B cell (primary cell): ENCODE results near the gene BLOC1S1. TPM values are rescaled to one million over a fixed set of nuclear protein-coding genes. Genes with fewer than 3 reads are reported as not detected.

Experiments used
- ATAC-seq: fragments of 200-7000 bp; cut with Tn5 transposase; one replicate; pipeline ENCODE4 v1.10.0; 2021; ENCODE audit warnings: low read depth, mild to moderate bottlenecking, moderate number of reproducible peaks, moderate library complexity
- CTCF ChIA-PET: fragments of 350-600 bp; sonication (Branson Sonifier 250); formaldehyde crosslinking; loops from one replicate; lab custom pipeline; 2021; ENCODE audit warnings: antibody characterized with exemption, inconsistent platforms; lab: Charles Lee
- POLR2A ChIA-PET: fragments of 350-600 bp; sonication (Branson Sonifier 250); formaldehyde crosslinking; loops from one replicate; lab custom pipeline; 2021; ENCODE audit warnings: antibody characterized with exemption; lab: Charles Lee
- DNase-seq: peaks from one replicate; pipeline ENCODE4 v3.0.0; 2013
- H2AFZ ChIP-seq: 2 replicates; pipeline ENCODE4 v1.6.1; 2012; ENCODE audit warnings: mild to moderate bottlenecking, low read depth, low read length; ENCODE audit not compliant: insufficient read depth, poor library complexity, severe bottlenecking
- H3K27ac ChIP-seq, 2 donors: 1 replicate in 1 of 2; 2 replicates in 1 of 2; pipeline ENCODE4 v1.5.1; 2012 to 2013; ENCODE audit warnings: low read length in 2 of 2, mild to moderate bottlenecking in 2 of 2, moderate library complexity in 1 of 2
- H3K27me3 ChIP-seq, 4 experiments: fragments of 200-600 bp in 1 of 4; sonication (generic) in 1 of 4; replicated peaks in 1 of 4; 1 replicate in 2 of 4; 2 replicates in 2 of 4; pipeline versions ENCODE4 v1.6.1 to v1.7.0; 2013 to 2016; ENCODE audit warnings: low read length in 3 of 4, mild to moderate bottlenecking in 2 of 4, mixed read lengths in 1 of 4, moderate library complexity in 1 of 4; ENCODE audit not compliant: insufficient read depth in 4 of 4, control insufficient read depth in 3 of 4; ENCODE audit errors: control extremely low read depth in 1 of 4
- H3K36me3 ChIP-seq, 2 experiments: replicated peaks in 1 of 2; 1 replicate in 1 of 2; 2 replicates in 1 of 2; pipeline versions ENCODE4 v1.6.1 to v1.7.1; 2013; ENCODE audit warnings: low read length in 1 of 2; ENCODE audit not compliant: insufficient read depth in 2 of 2, control insufficient read depth in 1 of 2; ENCODE audit errors: control extremely low read depth in 1 of 2, extremely low read depth in 1 of 2
- H3K4me1 ChIP-seq, 2 donors: fragments of 200-600 bp in 1 of 2; sonication (generic) in 1 of 2; 1 replicate in 1 of 2; 2 replicates in 1 of 2; pipeline versions ENCODE4 v1.5.1 to v1.6.1; 2013 to 2017; ENCODE audit warnings: low read length in 2 of 2; ENCODE audit not compliant: control insufficient read depth in 2 of 2, insufficient read depth in 2 of 2
- H3K4me2 ChIP-seq: replicated peaks from 2 replicates; pipeline ENCODE3; 2012; ENCODE audit warnings: mild to moderate bottlenecking, low read depth, low read length; ENCODE audit not compliant: poor library complexity, severe bottlenecking
- H3K4me3 ChIP-seq, 5 experiments: fragments of 200-600 bp in 1 of 5; sonication (generic) in 1 of 5; 1 replicate in 3 of 5; 2 replicates in 2 of 5; pipeline versions ENCODE4 v1.5.1 to v1.7.0; 2011 to 2016; ENCODE audit warnings: low read length in 4 of 5, mild to moderate bottlenecking in 4 of 5, low read depth in 2 of 5, control low read depth in 1 of 5, moderate library complexity in 1 of 5; ENCODE audit not compliant: insufficient read depth in 1 of 5; ENCODE audit errors: control extremely low read depth in 1 of 5, extremely low read depth in 1 of 5
- H3K79me2 ChIP-seq: fragments of 200-600 bp; sonication (generic); one replicate; pipeline ENCODE4 v1.6.0; 2016; ENCODE audit warnings: low read length; ENCODE audit not compliant: control insufficient read depth, insufficient read depth
- H3K9ac ChIP-seq: fragments of 200-600 bp; sonication (generic); 2 replicates; pipeline ENCODE4 v1.6.1; 2017; ENCODE audit warnings: mild to moderate bottlenecking, low read length, moderate library complexity
- H3K9me3 ChIP-seq, 3 donors: one replicate each; pipeline versions ENCODE4 v1.6.1 to v1.7.1; 2013; ENCODE audit warnings: low read length in 2 of 3; ENCODE audit not compliant: control insufficient read depth in 2 of 3, insufficient read depth in 1 of 3; ENCODE audit errors: control extremely low read depth in 1 of 3
- H4K20me1 ChIP-seq: 2 replicates; pipeline ENCODE4 v1.6.0; 2012; ENCODE audit warnings: mild to moderate bottlenecking, low read length; ENCODE audit not compliant: insufficient read depth, control insufficient read depth, poor library complexity, severe bottlenecking
- H3K27ac Mint-ChIP-seq: one replicate; pipeline ENCODE4 v1.8.0; 2021; ENCODE audit warnings: mixed read lengths
- H3K27me3 Mint-ChIP-seq: one replicate; pipeline ENCODE4 v1.8.0; 2021; ENCODE audit warnings: mixed read lengths
- H3K4me1 Mint-ChIP-seq: one replicate; pipeline ENCODE4 v1.8.0; 2021; ENCODE audit warnings: mixed read lengths
- H3K4me3 Mint-ChIP-seq: one replicate; pipeline ENCODE4 v1.8.0; 2021; ENCODE audit warnings: mixed read lengths
- H3K9me3 Mint-ChIP-seq: one replicate; pipeline ENCODE4 v1.8.0; 2022; ENCODE audit warnings: mixed read lengths; ENCODE audit not compliant: insufficient read depth
- EZH2 ChIP-seq: IDR thresholded peaks from 2 replicates; pipeline ENCODE4 v1.6.1; 2012; ENCODE audit warnings: borderline replicate concordance, low read depth, mild to moderate bottlenecking, moderate library complexity, low read length; ENCODE audit not compliant: insufficient read depth, poor library complexity, severe bottlenecking
- WGBS: methylation state at CpG from one replicate; pipeline ENCODE4 v1.1.5; 2013; ENCODE audit warnings: missing lambda C conversion rate; ENCODE audit not compliant: insufficient coverage; 5-methylcytosine and 5-hydroxymethylcytosine counted together
- intact Hi-C: fragments of 100-400 bp; cut with micrococcal nuclease; formaldehyde crosslinking; loops from one replicate; pipeline ENCODE4 v1.10.0; 2022
- polyA plus RNA-seq: library from polyadenylated mRNA; depleted of rRNA; stranded (reverse); fragments of >200 nt; gene quantifications from 2 replicates; pipeline ENCODE4 v1.2.3, GENCODE V29; 2012
- total RNA-seq, 2 donors: library from RNA; stranded (reverse); fragments of 120-200 nt in 1 of 2; gene quantifications; 1 replicate in 1 of 2; 2 replicates in 1 of 2; pipeline versions ENCODE4 v1.2.3 to v1.2.4, GENCODE V29; 2013 to 2022
- TF ChIP-seq, protein P1 (sequence below): fragments of 200-600 bp; IDR thresholded peaks from one replicate; pipeline ENCODE4 v1.8.0; 2022; ENCODE audit warnings: antibody characterized with exemption, mild to moderate bottlenecking

The BLOC1S1 gene
- total and polyA plus RNA-seq, 2 donors (not counting 1 experiment from before 2014, with no cell fraction given): 71.1 to 229 TPM

DNA sequence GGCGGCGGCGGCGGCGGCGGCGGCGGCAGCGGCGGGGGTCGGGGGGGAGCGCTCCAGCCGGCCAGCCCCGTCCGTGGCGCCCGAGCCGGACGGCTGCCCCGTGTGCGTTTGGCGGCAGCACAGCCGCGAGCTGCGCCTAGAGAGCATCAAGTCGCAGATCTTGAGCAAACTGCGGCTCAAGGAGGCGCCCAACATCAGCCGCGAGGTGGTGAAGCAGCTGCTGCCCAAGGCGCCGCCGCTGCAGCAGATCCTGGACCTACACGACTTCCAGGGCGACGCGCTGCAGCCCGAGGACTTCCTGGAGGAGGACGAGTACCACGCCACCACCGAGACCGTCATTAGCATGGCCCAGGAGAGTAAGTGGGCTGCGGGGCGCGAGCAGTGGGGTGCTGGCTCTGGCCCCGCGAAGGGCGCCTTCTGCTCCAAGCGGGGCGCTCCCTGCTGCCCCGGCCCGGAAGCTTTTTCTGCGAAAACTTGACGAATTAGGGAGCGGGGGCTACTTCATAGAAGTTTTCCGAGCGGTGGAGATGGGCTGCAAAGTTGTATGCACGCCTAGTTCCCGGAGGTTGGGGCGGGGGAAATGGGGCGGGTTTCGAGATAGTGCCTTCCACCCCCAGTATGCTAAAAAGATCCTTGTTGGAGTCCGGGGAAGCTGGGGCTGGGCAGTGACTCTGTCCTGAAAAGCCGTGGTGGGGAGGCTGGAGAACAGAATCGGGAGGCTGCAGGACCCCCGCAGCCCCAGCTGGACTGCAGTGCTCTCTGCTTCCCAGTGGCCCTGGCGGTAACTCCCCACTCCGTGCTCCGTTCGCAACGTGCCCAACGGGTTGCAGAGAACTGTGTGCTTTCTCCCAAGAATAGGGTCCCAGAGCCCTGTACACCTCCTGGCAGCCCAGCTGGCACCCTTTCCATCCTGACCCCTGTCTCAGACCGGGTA, 27.8 kb downstream of the BLOC1S1 start:
- DNase-seq (peak; percentile 71), ATAC-seq (peak; percentile 44)
- Histone ChIP-seq H3K27ac (no peak overlapping the region), H3K79me2 (peaks cover 6% of the 10 kb centered on the region), H3K4me1 (peaks cover 20 to 32% of the 10 kb centered on the region in 2 donors), H3K4me3 (peak overlapping the region; percentile 58 to 77 (median 69)), H3K9ac (peak overlapping the region; percentile 77), H3K27me3 (no peaks in the 10 kb centered on the region), H3K4me2 (peak overlapping the region; percentile 97), H4K20me1 (no peaks in the 10 kb centered on the region), H2AFZ (peak overlapping the region; percentile 79), H3K36me3 (no peaks in the 10 kb centered on the region), H3K9me3 (no peaks in the 10 kb centered on the region)
- no peaks in the 10 kb centered on the region for H3K9me3 Mint-ChIP-seq
- peak overlapping the region; percentile 97 for H3K4me3 Mint-ChIP-seq
- H3K4me1 Mint-ChIP-seq: peaks cover 37% of the 10 kb centered on the region
- H3K27me3 Mint-ChIP-seq: no peaks in the 10 kb centered on the region
- POLR2A ChIA-PET: interaction anchor here (0.6 to 1.3 kb wide), 4 partner anchors 51 to 442 kb away, joined by 3 read pairs; partner anchors contain the start of gene ZC3H10
- peak overlapping the region; percentile 87 for H3K27ac Mint-ChIP-seq
- intact Hi-C loops: loop anchor here (5.0 kb wide), 1 partner anchor 724 kb away; the partner anchor contains the start of gene SPRYD4
- CTCF ChIA-PET: interaction anchor here (0.7 to 4.3 kb wide), 7 partner anchors 9 to 336 kb away, joined by 3 to 12 read pairs (median 4); partner anchors contain the start of gene BLOC1S1
- TF ChIP-seq, protein P1, sequence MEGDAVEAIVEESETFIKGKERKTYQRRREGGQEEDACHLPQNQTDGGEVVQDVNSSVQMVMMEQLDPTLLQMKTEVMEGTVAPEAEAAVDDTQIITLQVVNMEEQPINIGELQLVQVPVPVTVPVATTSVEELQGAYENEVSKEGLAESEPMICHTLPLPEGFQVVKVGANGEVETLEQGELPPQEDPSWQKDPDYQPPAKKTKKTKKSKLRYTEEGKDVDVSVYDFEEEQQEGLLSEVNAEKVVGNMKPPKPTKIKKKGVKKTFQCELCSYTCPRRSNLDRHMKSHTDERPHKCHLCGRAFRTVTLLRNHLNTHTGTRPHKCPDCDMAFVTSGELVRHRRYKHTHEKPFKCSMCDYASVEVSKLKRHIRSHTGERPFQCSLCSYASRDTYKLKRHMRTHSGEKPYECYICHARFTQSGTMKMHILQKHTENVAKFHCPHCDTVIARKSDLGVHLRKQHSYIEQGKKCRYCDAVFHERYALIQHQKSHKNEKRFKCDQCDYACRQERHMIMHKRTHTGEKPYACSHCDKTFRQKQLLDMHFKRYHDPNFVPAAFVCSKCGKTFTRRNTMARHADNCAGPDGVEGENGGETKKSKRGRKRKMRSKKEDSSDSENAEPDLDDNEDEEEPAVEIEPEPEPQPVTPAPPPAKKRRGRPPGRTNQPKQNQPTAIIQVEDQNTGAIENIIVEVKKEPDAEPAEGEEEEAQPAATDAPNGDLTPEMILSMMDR: no peak
- no peak for TF ChIP-seq EZH2
- WGBS: 1% methylated on average over 73 of the region's 73 CpGs
